Coronary artery (tissue), 2 donors: ENCODE results near the gene KCNQ1.

ENCODE experiments used
- DNase-seq: peaks from one replicate; pipeline ENCODE4 v3.0.0-alpha.2; 2017; ENCODE audit warnings: low spot score
- H3K27ac ChIP-seq, 2 donors: fragments of 200-600 bp; sonication (generic); one replicate each; pipeline ENCODE4 v1.5.1; 2016 to 2019
- H3K4me3 ChIP-seq: fragments of 200-600 bp; sonication (generic); 2 replicates; pipeline ENCODE4 v1.5.1; 2016; ENCODE audit warnings: mild to moderate bottlenecking, moderate library complexity
- TF ChIP-seq, protein P1 (sequence below): fragments of 200-600 bp; sonication (generic); IDR thresholded peaks from one replicate; pipeline ENCODE4 v1.5.1; 2019; ENCODE audit warnings: antibody characterized with exemption

KCNQ1 gene

DNA sequence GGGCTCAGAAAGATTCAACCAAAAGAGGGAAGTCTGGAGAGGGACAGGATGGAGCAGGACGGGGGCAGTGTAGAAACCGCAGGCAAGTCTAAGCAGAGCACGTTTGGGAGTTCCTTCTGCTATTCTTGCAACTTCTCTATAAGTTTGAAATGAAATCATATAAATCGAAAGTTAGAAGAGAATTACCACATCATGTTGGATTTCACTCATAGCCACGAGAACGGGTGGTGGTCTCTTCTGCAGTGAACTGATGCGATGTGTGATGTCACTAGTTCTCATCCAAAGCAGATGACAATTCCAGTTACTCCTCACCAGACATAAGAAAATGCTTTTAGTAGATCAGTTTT, 36.0 kb downstream of the KCNQ1 start:
- DNase-seq = no peak
- Histone ChIP-seq H3K4me3 (no peak overlapping the region), H3K27ac (peak overlapping the region in 1 of 2 donors; percentile 48)
- TF ChIP-seq, protein P1, sequence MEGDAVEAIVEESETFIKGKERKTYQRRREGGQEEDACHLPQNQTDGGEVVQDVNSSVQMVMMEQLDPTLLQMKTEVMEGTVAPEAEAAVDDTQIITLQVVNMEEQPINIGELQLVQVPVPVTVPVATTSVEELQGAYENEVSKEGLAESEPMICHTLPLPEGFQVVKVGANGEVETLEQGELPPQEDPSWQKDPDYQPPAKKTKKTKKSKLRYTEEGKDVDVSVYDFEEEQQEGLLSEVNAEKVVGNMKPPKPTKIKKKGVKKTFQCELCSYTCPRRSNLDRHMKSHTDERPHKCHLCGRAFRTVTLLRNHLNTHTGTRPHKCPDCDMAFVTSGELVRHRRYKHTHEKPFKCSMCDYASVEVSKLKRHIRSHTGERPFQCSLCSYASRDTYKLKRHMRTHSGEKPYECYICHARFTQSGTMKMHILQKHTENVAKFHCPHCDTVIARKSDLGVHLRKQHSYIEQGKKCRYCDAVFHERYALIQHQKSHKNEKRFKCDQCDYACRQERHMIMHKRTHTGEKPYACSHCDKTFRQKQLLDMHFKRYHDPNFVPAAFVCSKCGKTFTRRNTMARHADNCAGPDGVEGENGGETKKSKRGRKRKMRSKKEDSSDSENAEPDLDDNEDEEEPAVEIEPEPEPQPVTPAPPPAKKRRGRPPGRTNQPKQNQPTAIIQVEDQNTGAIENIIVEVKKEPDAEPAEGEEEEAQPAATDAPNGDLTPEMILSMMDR = no peak

DNA sequence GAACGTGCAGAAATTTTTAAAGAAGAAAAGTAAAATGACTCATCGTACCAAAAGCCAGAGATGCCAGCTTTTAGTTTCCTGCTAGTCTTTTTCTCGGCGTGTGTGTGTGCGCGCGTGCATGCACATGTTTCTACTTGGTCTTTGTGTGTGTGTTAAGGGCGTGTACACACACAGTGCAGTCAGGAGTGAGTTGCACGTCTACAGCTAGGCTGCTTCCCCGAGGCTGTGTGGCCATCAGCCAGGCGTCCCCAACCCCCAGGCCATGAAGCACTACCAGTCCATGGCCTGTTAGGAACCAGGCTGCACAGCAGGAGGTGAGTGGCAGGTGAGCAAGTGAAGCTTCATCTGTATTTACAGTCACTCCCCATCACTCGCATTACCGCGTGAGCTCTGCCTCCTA, 36.4 kb downstream of the KCNQ1 start:
- TF ChIP-seq, protein P1 = no peak
- no peak for DNase-seq
- Histone ChIP-seq H3K27ac (peak overlapping the region in 1 of 2 donors; percentile 48), H3K4me3 (no peak overlapping the region)

DNA sequence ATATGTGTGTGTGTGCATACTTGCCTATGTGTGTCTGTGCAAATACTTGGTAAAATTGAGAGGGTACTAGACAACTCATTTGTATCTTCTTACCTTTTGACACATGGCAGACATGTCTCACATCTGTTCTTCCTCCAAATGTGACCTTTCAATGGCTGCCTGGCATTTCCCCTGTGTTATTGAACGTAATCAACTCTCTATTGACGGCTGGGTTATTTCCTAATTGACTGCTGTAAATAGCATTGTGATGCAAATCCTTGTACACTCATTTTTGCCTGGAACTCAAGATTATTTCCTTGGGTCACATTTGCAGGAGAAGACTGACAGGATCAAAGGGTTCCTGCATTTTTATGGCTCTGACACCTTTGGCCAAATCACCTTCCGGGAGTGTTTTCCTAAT, 37.4 kb downstream of the KCNQ1 start:
- DNase-seq = no peak
- TF ChIP-seq, protein P1 = no peak
- no peak overlapping the region for H3K27ac ChIP-seq
- no peak overlapping the region for H3K4me3 ChIP-seq

DNA sequence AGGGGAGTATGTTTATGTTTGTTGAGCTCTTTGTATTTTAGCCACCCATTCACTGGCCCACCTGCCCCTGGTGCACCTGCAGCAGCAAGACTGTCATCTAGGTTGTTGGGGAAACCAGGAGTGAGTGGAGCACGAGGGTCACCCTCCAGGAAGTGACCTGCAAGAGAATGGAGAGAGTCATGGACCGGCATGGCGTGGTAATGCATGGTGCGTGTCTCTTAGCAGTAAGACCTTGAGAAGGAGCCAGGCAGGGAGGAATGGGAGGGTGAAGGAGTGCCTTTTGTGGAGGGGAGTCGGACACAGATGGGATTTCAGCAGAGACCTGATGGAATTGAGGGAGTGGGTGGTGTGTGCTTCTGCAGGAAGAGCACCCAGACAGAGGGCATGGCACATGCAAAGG, 37.9 kb downstream of the KCNQ1 start:
- peak; percentile 41 for DNase-seq
- H3K27ac ChIP-seq = no peak overlapping the region
- TF ChIP-seq, protein P1 = no peak

DNA sequence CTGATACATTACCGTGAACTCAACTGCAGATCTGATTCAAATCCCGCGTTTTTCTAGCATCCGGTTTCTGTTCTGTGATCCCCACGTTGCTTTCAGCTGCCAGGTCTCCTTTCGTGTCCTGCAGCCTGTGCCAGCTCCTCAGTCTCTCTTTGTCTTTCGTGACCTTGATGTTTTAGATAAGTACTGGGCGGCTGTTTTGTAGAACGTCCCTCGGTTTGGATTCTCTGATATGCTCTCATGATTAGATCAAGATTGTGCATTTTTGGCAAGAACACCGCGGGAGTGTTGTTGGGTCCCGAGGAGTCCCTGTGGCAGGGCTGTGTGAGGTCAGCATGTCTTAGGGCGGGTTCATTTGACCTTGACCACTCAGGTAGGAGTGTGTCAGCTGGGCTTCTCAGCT, 38.6 kb downstream of the KCNQ1 start:
- H3K4me3 ChIP-seq = no peak overlapping the region
- TF ChIP-seq, protein P1 = no peak
- no peak overlapping the region for H3K27ac ChIP-seq
- DNase-seq = peak; percentile 46

More for the DNA sequence above, 37.9 kb downstream of the KCNQ1 start:
- H3K4me3 ChIP-seq = no peak overlapping the region

DNA sequence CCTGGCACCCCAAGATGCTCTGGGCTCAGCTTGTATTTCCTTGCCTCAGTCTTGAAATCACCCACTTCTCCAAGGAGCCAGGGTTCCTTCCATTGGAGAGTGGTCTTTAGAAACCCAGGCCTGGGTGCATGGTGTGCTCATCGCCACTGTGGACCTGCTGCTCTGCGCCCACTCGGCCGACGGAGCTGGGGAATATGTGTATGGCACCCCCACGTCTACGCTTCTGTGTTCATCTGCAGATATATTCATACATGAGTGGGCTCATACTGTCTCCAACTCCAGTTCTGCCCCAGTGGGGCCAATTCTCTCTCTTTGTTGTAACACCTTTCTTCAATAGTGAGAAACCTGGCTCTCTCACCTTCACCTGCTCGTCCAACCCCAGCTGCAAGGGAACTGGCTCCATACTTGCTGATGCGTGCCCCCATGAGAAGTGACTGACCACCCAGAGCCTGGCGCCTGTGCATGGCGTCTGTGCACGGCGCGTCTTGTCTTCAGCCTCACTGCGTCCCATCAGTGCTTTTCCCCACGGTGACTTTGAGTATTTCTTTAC, 39.8 kb downstream of the KCNQ1 start:
- TF ChIP-seq, protein P1 = no peak

DNA sequence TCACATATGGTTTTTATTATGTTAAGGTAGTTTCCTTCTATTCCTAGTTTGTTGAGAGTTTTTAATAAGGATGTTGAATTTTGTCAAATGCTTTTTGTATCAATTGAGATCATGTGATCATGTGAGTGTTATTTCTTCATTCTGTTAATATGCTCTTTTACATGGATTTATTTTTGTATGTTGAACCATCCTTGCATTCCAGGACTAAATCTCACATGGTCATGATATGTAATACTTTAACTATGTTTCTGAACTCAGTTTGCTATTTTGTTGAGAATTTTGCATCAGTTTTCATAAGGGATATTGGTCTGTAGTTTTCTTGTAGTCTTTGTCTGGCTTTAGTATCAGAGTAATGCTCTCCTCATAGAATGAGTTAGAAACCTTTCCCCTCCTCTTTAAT, 43.2 kb downstream of the KCNQ1 start:
- DNase-seq = no peak
- no peak overlapping the region for H3K4me3 ChIP-seq
- TF ChIP-seq, protein P1 = no peak
- H3K27ac ChIP-seq = no peak overlapping the region

More for the DNA sequence above, 39.8 kb downstream of the KCNQ1 start:
- Histone ChIP-seq H3K27ac (no peak overlapping the region), H3K4me3 (no peak overlapping the region)
- DNase-seq = peak; percentile 41
